ENCODE measurements around the gene CDV3. TPM values are rescaled to one million over a fixed set of nuclear protein-coding genes. Genes with fewer than 3 reads are reported as not detected.
"Not testable (repeated sequence)": the region's sequence is repeated elsewhere in the genome, so short reads cannot be mapped to it uniquely, and the experiment has no call there.

Gene CDV3
- total RNA-seq, 4 donors from 2014 or later = 241 to 376 (median 350) TPM

DNA sequence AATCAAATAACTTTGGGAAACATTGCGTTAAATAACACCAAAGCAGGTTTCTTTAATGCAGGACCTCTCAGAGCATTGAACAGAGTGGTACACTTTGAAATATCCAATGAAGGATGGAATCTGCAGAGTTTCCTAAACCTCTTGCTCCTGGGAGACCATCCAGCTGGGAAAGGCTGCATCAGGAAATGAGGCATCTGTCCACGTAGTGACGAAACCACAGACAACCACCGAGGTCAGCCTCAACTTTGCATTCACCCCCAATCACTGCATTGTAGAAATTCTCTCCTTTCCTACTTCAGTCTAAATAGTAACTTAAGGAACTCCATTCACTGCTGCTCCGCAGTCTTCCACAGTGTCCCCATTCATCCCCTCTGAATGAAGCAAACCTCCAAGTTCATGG lies 41.5 kb upstream of the CDV3 start:
- Histone ChIP-seq H3K9me3 (no peaks in the 10 kb centered on the region), H3K27ac (no peak overlapping the region), H3K36me3 (no peaks in the 10 kb centered on the region), H3K4me1 (peaks cover 0 to 3% of the 10 kb centered on the region in 2 donors), H3K27me3 (no peaks in the 10 kb centered on the region), H3K4me3 (no peak overlapping the region)
- TF ChIP-seq, protein P1, sequence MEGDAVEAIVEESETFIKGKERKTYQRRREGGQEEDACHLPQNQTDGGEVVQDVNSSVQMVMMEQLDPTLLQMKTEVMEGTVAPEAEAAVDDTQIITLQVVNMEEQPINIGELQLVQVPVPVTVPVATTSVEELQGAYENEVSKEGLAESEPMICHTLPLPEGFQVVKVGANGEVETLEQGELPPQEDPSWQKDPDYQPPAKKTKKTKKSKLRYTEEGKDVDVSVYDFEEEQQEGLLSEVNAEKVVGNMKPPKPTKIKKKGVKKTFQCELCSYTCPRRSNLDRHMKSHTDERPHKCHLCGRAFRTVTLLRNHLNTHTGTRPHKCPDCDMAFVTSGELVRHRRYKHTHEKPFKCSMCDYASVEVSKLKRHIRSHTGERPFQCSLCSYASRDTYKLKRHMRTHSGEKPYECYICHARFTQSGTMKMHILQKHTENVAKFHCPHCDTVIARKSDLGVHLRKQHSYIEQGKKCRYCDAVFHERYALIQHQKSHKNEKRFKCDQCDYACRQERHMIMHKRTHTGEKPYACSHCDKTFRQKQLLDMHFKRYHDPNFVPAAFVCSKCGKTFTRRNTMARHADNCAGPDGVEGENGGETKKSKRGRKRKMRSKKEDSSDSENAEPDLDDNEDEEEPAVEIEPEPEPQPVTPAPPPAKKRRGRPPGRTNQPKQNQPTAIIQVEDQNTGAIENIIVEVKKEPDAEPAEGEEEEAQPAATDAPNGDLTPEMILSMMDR (IDR thresholded peaks at IDR 0.05 in 4 of 5, conservative IDR thresholded peaks at IDR 0.05 in 1 of 5) = no peak
- TF ChIP-seq POLR2A (IDR thresholded peaks at IDR 0.05) = no peak
- DNase-seq (no peak), ATAC-seq (no peak)
- intact Hi-C loops (cut with DNase I; ENCODE audit: low total_unique reads) = no loop called here
- in situ Hi-C loops (cut with MboI; ENCODE audit: low sequenced_read_pairs in 4 of 4) = no loop called here

DNA sequence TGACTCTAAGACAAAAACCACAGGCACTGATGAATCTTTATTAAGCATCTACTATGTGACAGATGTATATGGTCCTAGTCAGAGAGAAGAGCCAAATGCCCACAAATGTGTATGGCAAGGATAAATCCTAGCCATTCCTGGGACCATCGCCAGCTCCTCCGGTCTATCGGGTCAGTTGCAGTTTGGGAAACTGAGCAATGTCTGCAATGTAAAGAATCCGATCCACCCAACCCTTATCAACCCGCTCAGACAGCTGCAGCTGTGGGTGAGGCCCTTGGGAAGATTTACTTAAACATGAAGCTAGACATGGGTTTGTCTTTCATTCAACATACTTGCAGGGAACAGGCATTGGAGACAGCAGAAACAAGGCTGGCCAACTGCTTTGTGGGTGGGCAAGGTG lies 40.5 kb upstream of the CDV3 start:
- no peaks in the 10 kb centered on the region for H3K27me3 ChIP-seq
- no peak overlapping the region for H3K27ac ChIP-seq
- peaks cover 0 to 3% of the 10 kb centered on the region in 2 donors for H3K4me1 ChIP-seq
- DNase-seq (no peak), ATAC-seq (no peak)
- intact Hi-C loops (cut with DNase I; ENCODE audit: low total_unique reads) = no loop called here
- in situ Hi-C loops (cut with MboI; ENCODE audit: low sequenced_read_pairs in 4 of 4) = no loop called here
- no peaks in the 10 kb centered on the region for H3K36me3 ChIP-seq
- no peak overlapping the region for H3K4me3 ChIP-seq
- H3K9me3 ChIP-seq = no peaks in the 10 kb centered on the region
- TF ChIP-seq, protein P1 (IDR thresholded peaks at IDR 0.05 in 4 of 5, conservative IDR thresholded peaks at IDR 0.05 in 1 of 5) = no peak
- no peak for TF ChIP-seq POLR2A (IDR thresholded peaks at IDR 0.05)

DNA sequence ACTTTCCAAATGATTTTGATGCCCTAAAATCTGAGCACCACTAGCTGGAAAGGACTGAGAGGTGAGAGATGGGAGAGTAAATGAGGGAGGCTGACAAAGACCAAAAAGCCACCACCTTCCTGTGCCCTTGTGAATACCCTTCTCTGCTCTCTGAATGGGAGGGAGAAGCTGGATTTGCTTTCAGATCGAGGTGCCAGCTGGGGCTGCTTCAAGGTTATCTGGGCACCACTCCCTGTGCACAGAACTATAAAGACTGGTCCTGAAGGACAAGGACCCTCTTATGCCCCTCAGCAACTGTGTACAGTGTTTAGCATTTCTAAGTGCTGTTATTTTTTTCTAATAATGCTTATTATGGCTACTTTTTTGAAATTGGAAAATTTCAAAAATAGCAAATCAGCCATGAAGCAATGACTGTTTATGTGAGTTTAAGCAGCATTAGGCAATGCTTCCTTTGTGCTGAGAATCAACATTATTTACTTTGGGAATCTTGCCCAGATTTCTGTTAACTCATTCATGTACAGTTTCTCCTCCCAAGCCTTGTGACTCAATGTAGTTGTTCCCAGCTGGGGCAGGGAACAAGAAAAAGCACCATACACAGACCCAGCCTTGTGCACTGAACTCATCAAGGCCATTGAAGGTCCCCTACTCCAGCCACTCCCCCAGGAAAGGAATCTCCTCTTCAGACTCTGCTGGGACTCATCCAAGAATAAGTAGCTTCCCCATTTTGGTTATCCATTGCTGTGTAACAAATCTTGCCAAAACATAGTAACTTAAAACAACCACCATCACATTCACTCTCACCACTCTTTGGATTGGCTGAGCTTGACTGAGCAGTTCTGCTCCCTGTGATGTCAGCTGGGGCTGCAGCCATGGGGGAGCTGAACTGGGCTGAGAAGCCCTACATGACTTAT lies 37.3 kb upstream of the CDV3 start:
- Histone ChIP-seq H3K4me3 (no peak overlapping the region), H3K27me3 (no peaks in the 10 kb centered on the region), H3K4me1 (peaks cover 0 to 3% of the 10 kb centered on the region in 2 donors), H3K36me3 (no peaks in the 10 kb centered on the region), H3K9me3 (no peaks in the 10 kb centered on the region), H3K27ac (no peak overlapping the region)
- DNase-seq (peak in 1 of 2 donors; percentile 13), ATAC-seq (peak; percentile 9 to 36)
- TF ChIP-seq, protein P1 (IDR thresholded peaks at IDR 0.05 in 4 of 5, conservative IDR thresholded peaks at IDR 0.05 in 1 of 5) = no peak
- TF ChIP-seq POLR2A (IDR thresholded peaks at IDR 0.05) = no peak
- intact Hi-C loops (cut with DNase I; ENCODE audit: low total_unique reads) = no loop called here
- in situ Hi-C loops (cut with MboI; ENCODE audit: low sequenced_read_pairs in 4 of 4) = no loop called here

DNA sequence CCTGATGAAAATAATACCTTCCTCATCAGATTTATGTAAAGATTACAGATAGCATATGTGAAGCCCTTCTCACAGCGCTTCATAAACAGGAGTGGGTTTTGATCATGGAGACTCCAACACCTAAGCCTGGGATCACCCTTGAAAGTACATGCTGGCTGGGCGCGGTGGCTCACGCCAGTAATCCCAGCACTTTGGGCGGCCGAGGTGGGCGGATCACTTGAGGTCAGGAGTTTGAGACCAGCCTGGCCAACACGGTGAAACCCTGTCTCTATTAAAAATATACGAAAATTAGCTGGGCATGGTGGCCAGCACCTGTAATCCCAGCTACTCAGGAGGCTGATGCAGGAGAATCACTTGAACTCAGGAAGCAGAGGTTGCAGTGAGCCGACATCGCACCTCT lies 36.4 kb upstream of the CDV3 start:
- H3K4me3 ChIP-seq; H3K36me3 ChIP-seq; DNase-seq; H3K27ac ChIP-seq; ATAC-seq; H3K4me1 ChIP-seq; H3K9me3 ChIP-seq; in situ Hi-C loops (cut with MboI; ENCODE audit: low sequenced_read_pairs in 4 of 4); H3K27me3 ChIP-seq; intact Hi-C loops (cut with DNase I; ENCODE audit: low total_unique reads): not testable (repeated sequence)

DNA sequence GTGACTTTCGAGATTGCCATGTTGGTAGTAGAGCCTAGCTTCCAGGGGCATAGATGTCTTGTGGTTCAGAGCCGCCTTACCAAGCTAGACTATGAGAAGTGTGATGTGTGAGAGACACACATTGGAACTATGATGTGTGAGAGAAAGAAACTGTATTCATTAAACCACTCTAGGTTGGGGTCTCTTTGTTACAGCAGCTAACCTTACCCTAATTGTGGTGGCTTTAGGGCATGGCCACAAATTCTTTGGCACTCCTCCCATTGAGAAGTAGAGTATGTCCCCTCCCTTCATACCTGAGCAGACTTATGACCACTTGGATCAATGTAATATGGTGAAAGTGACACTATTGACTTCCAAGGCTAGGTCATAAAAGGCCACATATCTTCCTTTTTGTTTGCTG lies 35.3 kb upstream of the CDV3 start:
- no peaks in the 10 kb centered on the region for H3K36me3 ChIP-seq
- in situ Hi-C loops (cut with MboI; ENCODE audit: low sequenced_read_pairs in 4 of 4) (no loop called here), intact Hi-C loops (cut with DNase I; ENCODE audit: low total_unique reads) (no loop called here)
- no peak for DNase-seq
- no peaks in the 10 kb centered on the region for H3K27me3 ChIP-seq
- ATAC-seq = no peak
- H3K27ac ChIP-seq = no peak overlapping the region
- no peaks in the 10 kb centered on the region for H3K9me3 ChIP-seq
- H3K4me1 ChIP-seq = peaks cover 0 to 3% of the 10 kb centered on the region in 2 donors
- no peak for TF ChIP-seq POLR2A (IDR thresholded peaks at IDR 0.05)
- TF ChIP-seq, protein P1 (IDR thresholded peaks at IDR 0.05 in 4 of 5, conservative IDR thresholded peaks at IDR 0.05 in 1 of 5) = no peak
- no peak overlapping the region for H3K4me3 ChIP-seq

Measured in gastrocnemius medialis (tissue), 4 donors.